OCI-LY3 (cell line): ENCODE measurements around the gene CEP68.

ENCODE experiments used
- H2AFZ ChIP-seq: fragments of 200-600, 300-600 bp; shearing (Covaris generic); 2 replicates; pipeline ENCODE4 v1.6.0; 2014; ENCODE audit warnings: antibody characterized with exemption, low read depth, low read length
- H3K27ac ChIP-seq: fragments of 200-600, 300-600 bp; sonication (generic); 2 replicates; pipeline ENCODE4 v1.5.1; 2014; ENCODE audit warnings: mild to moderate bottlenecking, low read length, moderate library complexity, mixed read lengths
- H3K27me3 ChIP-seq: fragments of 200-600, 300-600 bp; sonication (generic); 2 replicates; pipeline ENCODE4 v1.6.1; 2014; ENCODE audit warnings: low read depth, low read length, mixed read lengths
- H3K36me3 ChIP-seq: fragments of 200-600, 300-600 bp; sonication (generic); replicated peaks from 2 replicates; pipeline ENCODE3; 2014; ENCODE audit warnings: low read depth, low read length, mixed read lengths
- H3K4me1 ChIP-seq: fragments of 300-600, 200-600 bp; sonication (generic); 2 replicates; pipeline ENCODE4 v1.6.1; 2014; ENCODE audit warnings: low read length, mixed read lengths
- H3K4me2 ChIP-seq: fragments of 200-600, 300-600 bp; sonication (generic); 2 replicates; pipeline ENCODE4 v1.6.1; 2014; ENCODE audit warnings: low read length, mixed read lengths
- H3K4me3 ChIP-seq: fragments of 300-600, 200-600 bp; sonication (generic); 2 replicates; pipeline ENCODE4 v1.5.1; 2014; ENCODE audit warnings: antibody characterized with exemption, mild to moderate bottlenecking, low read length, moderate library complexity
- H3K79me2 ChIP-seq: fragments of 300-600, 200-600 bp; shearing (Covaris generic); 2 replicates; pipeline ENCODE4 v1.6.1; 2014; ENCODE audit warnings: mild to moderate bottlenecking, low read length, mixed read lengths
- H3K9ac ChIP-seq: fragments of 300-600, 200-600 bp; shearing (Covaris generic); 2 replicates; pipeline ENCODE4 v1.6.0; 2014; ENCODE audit warnings: mild to moderate bottlenecking, low read length, moderate library complexity
- H3K9me3 ChIP-seq: fragments of 200-600, 300-600 bp; shearing (Covaris generic); 2 replicates; pipeline ENCODE4 v1.6.1; 2014; ENCODE audit warnings: low read length, mixed read lengths; ENCODE audit not compliant: insufficient read depth
- H4K20me1 ChIP-seq: fragments of 200-600, 300-600 bp; sonication (generic); 2 replicates; pipeline ENCODE4 v1.6.1; 2016; ENCODE audit warnings: low read length, mixed read lengths; ENCODE audit not compliant: insufficient read depth
- CTCF ChIP-seq: fragments of 200-600, 300-600 bp; sonication (generic); IDR thresholded peaks from 2 replicates; pipeline ENCODE4 v1.5.1; 2014; ENCODE audit warnings: antibody characterized with exemption, low read length, low read depth
- EZH2phosphoT487 ChIP-seq: fragments of 200-600 bp; shearing (Covaris generic); IDR thresholded peaks from 2 replicates; pipeline ENCODE4 v1.6.1; 2018; ENCODE audit warnings: antibody characterized with exemption, mixed run types, low read depth

Gene CEP68

GRCh38 chr2:65096948-65097347 lies 40.7 kb downstream of the CEP68 start:
- TF ChIP-seq CTCF (no peak), EZH2phosphoT487 (no peak)
- Histone ChIP-seq H3K9ac (no peak overlapping the region), H3K4me1 (no peaks in the 10 kb centered on the region), H3K36me3 (peaks cover 53% of the 10 kb centered on the region), H2AFZ (no peak overlapping the region), H3K4me3 (no peak overlapping the region), H4K20me1 (peaks cover 30% of the 10 kb centered on the region), H3K4me2 (no peak overlapping the region), H3K27me3 (no peaks in the 10 kb centered on the region), H3K79me2 (peaks cover 29% of the 10 kb centered on the region), H3K9me3 (no peaks in the 10 kb centered on the region), H3K27ac (no peak overlapping the region)

GRCh38 chr2:65097844-65098243 lies 41.6 kb downstream of the CEP68 start:
- Histone ChIP-seq H3K4me2 (no peak overlapping the region), H2AFZ (no peak overlapping the region), H3K27ac (no peak overlapping the region), H4K20me1 (peaks cover 26% of the 10 kb centered on the region), H3K79me2 (peaks cover 29% of the 10 kb centered on the region), H3K9me3 (no peaks in the 10 kb centered on the region), H3K9ac (no peak overlapping the region), H3K27me3 (no peaks in the 10 kb centered on the region), H3K4me3 (no peak overlapping the region), H3K4me1 (no peaks in the 10 kb centered on the region), H3K36me3 (peaks cover 48% of the 10 kb centered on the region)
- TF ChIP-seq EZH2phosphoT487, result no peak
- TF ChIP-seq CTCF, result no peak

GRCh38 chr2:65098741-65099140 lies 42.5 kb downstream of the CEP68 start:
- Histone ChIP-seq H3K79me2 (peaks cover 34% of the 10 kb centered on the region), H2AFZ (no peak overlapping the region), H3K4me1 (no peaks in the 10 kb centered on the region), H3K4me3 (no peak overlapping the region), H4K20me1 (peaks cover 21% of the 10 kb centered on the region), H3K9me3 (no peaks in the 10 kb centered on the region), H3K4me2 (no peak overlapping the region), H3K27me3 (no peaks in the 10 kb centered on the region), H3K27ac (no peak overlapping the region), H3K36me3 (peaks cover 48% of the 10 kb centered on the region), H3K9ac (no peak overlapping the region)
- TF ChIP-seq CTCF (no peak), EZH2phosphoT487 (no peak)

DNA sequence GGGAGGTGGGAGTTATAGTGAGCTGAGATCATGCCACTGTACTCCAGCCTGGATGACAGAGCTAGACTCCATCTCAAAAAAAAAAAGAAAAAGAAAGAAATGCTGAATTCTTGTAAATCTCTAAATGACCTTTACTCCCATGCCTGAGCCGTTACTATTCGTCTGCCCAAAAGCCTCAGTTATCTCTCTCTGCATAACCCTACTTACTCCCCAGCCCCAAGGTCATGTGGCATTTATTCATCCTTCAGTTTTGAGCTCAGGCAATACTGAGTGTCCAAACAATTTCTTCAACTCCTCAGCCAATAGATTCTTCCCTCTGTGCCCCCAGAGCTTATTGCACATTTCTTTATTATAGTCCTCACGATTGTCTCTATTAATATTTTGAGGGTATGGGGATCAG lies 44.9 kb downstream of the CEP68 start:
- no peak overlapping the region for H2AFZ ChIP-seq
- TF ChIP-seq EZH2phosphoT487 (no peak), CTCF (no peak)
- H3K9ac ChIP-seq, result no peak overlapping the region
- no peaks in the 10 kb centered on the region for H3K27me3 ChIP-seq
- no peak overlapping the region for H3K4me3 ChIP-seq
- no peaks in the 10 kb centered on the region for H3K9me3 ChIP-seq
- peaks cover 37% of the 10 kb centered on the region for H4K20me1 ChIP-seq
- H3K27ac ChIP-seq, result no peak overlapping the region
- peaks cover 53% of the 10 kb centered on the region for H3K79me2 ChIP-seq
- H3K36me3 ChIP-seq, result peaks cover 45% of the 10 kb centered on the region
- no peak overlapping the region for H3K4me2 ChIP-seq
- H3K4me1 ChIP-seq, result no peaks in the 10 kb centered on the region
